Activated T-cell treated with anti-CD3 and anti-CD28 coated beads, Interleukin-2, amount 50 U/mL, for 72 hours (primary cell): ENCODE measurements around the gene ALG14. TPM values are rescaled to one million over a fixed set of nuclear protein-coding genes. Genes with fewer than 3 reads are reported as not detected.
"Not testable (repeated sequence)": the region's sequence is repeated elsewhere in the genome, so short reads cannot be mapped to it uniquely, and the experiment has no call there.

Experiments used
- ATAC-seq, 2 donors: fragments of 150-1000 bp; cut with Tn5 transposase; replicated peaks in 1 of 2; 2 replicates each; pipeline ENCODE4 v1.10.0; 2021; ENCODE audit warnings: moderate library complexity in 2 of 2, mild to moderate bottlenecking in 1 of 2
- DNase-seq, 2 donors: peaks; one replicate each; pipeline ENCODE4 v3.0.0; 2021 to 2022; ENCODE audit warnings: mixed read lengths in 1 of 2
- H3K27ac Mint-ChIP-seq: one replicate; pipeline ENCODE4 v1.8.0; 2022; ENCODE audit warnings: mild to moderate bottlenecking, moderate library complexity, mixed read lengths
- H3K27me3 Mint-ChIP-seq: one replicate; pipeline ENCODE4 v1.8.0; 2022; ENCODE audit warnings: low read depth, mixed read lengths
- H3K36me3 Mint-ChIP-seq, 2 donors: one replicate each; pipeline ENCODE4 v1.8.0; 2022; ENCODE audit warnings: mixed read lengths in 2 of 2, mild to moderate bottlenecking in 1 of 2; ENCODE audit not compliant: insufficient read depth in 2 of 2
- H3K4me1 Mint-ChIP-seq: one replicate; pipeline ENCODE4 v1.8.0; 2022; ENCODE audit warnings: low read depth, mixed read lengths
- H3K4me3 Mint-ChIP-seq, 2 donors: one replicate each; pipeline ENCODE4 v1.8.0; 2022; ENCODE audit warnings: mild to moderate bottlenecking in 2 of 2, mixed read lengths in 2 of 2, moderate library complexity in 2 of 2
- H3K9me3 Mint-ChIP-seq, 2 donors: one replicate each; pipeline ENCODE4 v1.8.0; 2022; ENCODE audit warnings: mixed read lengths in 2 of 2
- total RNA-seq, 2 donors: library from RNA; stranded (reverse); gene quantifications; one replicate each; pipeline ENCODE4 v1.2.3, GENCODE V29; 2022

Gene ALG14
- total RNA-seq, 2 donors from 2014 or later: 3.4 to 4.1 TPM

DNA sequence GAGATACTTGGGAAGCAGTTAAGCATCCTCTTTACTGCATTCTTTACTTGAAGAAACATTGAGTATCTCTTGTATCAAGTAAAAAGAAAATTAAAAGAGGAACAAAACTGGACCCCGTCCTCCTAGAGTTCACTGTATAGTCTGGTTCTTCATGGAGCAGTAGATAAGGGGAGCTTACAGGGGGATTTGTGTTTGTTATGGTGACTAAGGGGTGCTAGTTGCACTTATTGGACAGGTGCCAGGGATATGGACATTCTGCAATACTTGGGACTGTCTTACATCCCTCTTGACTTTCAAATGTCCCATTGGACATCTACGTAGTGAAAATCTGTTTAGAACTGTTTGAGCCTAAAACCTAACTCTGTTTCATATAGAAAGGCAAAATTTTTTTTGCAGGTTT is 67.2 kb downstream of the ALG14 start:
- no peaks in the 10 kb centered on the region for H3K9me3 Mint-ChIP-seq

GRCh38 chr1:95004013-95004412 is 68.7 kb downstream of the ALG14 start:
- ATAC-seq: no peak
- no peaks in the 10 kb centered on the region for H3K9me3 Mint-ChIP-seq
- no peak overlapping the region for H3K27ac Mint-ChIP-seq
- no peaks in the 10 kb centered on the region for H3K27me3 Mint-ChIP-seq
- no peaks in the 10 kb centered on the region for H3K4me1 Mint-ChIP-seq
- H3K36me3 Mint-ChIP-seq: no peaks in the 10 kb centered on the region
- H3K4me3 Mint-ChIP-seq: no peak overlapping the region
- DNase-seq: no peak

More for the DNA sequence above, 67.2 kb downstream of the ALG14 start:
- DNase-seq (no peak), ATAC-seq (no peak)
- H3K4me3 Mint-ChIP-seq: no peak overlapping the region
- no peak overlapping the region for H3K27ac Mint-ChIP-seq
- no peaks in the 10 kb centered on the region for H3K4me1 Mint-ChIP-seq
- H3K27me3 Mint-ChIP-seq: no peaks in the 10 kb centered on the region
- no peaks in the 10 kb centered on the region for H3K36me3 Mint-ChIP-seq

- Mint-ChIP-seq H3K36me3 (no peaks in the 10 kb centered on the region), H3K27ac (no peak overlapping the region), H3K4me1 (no peaks in the 10 kb centered on the region), H3K27me3 (no peaks in the 10 kb centered on the region), H3K9me3 (no peaks in the 10 kb centered on the region), H3K4me3 (no peak overlapping the region)
- DNase-seq: no peak
- no peak for ATAC-seq
Observed at GRCh38 chr1:95003433-95003738, 69.4 kb downstream of the ALG14 start.

DNA sequence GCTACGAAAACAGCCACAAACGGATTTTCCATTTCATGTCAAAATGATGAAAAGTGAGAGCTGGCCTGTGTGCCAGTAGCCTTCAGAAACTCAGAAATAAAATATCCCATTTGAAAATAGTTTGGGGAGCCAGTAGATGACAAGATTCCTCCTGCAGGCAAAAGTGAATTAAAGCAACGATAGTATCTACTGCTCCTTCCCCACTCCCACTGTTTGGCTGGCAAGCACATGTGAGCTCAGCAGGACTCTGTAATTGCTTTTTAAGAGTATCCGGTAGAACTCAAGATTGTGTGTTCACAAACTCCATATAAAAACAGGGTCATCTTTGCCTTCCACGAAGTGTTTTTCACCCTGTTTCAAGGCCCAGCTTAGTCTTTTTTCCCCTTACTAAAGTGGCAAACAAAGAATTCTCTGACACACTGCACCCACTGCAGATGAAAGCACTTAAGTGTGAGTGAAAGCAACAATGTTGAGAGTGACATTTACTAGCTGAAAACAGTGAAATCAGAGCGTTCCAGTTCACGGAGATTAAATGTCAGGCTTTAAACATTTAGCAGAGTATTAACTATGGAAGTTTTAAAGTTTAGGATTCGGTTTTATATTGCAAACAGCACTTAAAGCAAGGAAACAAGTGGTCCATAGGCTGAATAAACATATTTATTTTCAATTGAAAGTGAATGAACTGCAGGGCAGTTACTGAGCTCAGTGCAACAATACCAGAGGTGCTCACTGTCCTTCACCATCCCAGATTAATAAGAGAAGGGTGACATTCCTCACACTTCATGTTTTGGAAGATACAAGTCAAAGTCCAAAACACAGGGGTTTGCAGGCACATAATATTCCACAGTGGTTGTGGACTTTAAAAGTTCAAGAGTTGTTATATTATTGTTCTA is 70.0 kb downstream of the ALG14 start:
- no peak for ATAC-seq
- H3K4me3 Mint-ChIP-seq: no peak overlapping the region
- no peaks in the 10 kb centered on the region for H3K36me3 Mint-ChIP-seq
- no peaks in the 10 kb centered on the region for H3K27me3 Mint-ChIP-seq
- no peak overlapping the region for H3K27ac Mint-ChIP-seq
- no peak for DNase-seq
- no peaks in the 10 kb centered on the region for H3K9me3 Mint-ChIP-seq
- no peaks in the 10 kb centered on the region for H3K4me1 Mint-ChIP-seq

DNA sequence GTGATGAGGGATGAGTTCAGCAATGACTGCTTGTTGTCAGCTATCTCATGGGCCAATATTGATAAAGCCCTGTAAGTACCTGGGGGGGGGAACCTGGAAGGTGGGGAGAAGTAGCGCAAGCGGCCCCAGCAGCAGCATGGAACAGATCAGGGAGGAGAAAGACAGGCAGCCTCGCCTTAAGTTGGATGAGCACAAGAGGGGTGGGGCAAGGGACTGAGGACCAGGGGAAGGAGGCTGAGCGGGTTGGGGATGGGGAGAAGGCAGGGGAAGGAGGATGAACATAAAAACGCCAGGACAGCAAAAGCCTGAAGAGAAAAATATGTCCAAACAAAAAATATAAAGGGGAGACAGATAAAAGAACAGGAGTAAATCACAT is 70.6 kb downstream of the ALG14 start:
- ATAC-seq (no peak), DNase-seq (no peak)
- Mint-ChIP-seq H3K27ac (no peak overlapping the region), H3K4me3 (no peak overlapping the region), H3K4me1 (no peaks in the 10 kb centered on the region), H3K36me3 (no peaks in the 10 kb centered on the region), H3K27me3 (no peaks in the 10 kb centered on the region), H3K9me3 (no peaks in the 10 kb centered on the region)

DNA sequence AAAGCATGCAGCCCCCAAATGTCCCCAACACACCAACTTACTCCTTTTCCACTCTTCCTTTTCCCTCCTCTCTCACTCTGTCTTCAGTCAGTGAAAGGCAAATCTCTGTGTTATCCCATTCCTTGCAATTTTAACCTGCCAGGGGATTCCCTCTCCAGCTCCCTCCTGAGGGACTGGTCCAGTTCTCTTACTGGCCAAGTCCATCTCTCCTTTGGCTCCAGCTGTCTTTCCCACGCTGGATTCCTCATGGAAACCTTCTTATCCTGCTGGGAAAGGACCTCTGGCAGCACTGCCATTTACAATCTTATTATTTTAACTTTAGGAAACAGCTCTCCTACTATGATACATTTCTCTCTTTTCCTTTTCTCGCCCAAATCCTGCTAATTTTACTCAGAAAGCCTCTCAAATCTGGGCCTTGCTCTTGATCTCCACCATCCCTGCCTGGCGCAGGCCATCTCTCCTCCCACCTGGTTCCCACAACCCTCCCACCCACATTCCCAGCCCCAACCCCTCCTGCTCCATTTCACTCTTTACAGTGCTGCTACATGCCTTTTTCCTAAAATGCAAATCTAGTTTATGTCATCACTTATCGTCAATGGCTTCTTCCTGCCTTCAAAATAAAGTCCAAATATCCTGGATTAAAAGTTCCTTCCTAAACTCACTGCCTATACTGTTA is 73.2 kb downstream of the ALG14 start:
- Mint-ChIP-seq H3K4me3 (no peak overlapping the region), H3K27me3 (no peaks in the 10 kb centered on the region), H3K4me1 (peaks cover 7% of the 10 kb centered on the region), H3K27ac (no peak overlapping the region), H3K9me3 (no peaks in the 10 kb centered on the region), H3K36me3 (no peaks in the 10 kb centered on the region)
- DNase-seq (no peak), ATAC-seq (no peak)

DNA sequence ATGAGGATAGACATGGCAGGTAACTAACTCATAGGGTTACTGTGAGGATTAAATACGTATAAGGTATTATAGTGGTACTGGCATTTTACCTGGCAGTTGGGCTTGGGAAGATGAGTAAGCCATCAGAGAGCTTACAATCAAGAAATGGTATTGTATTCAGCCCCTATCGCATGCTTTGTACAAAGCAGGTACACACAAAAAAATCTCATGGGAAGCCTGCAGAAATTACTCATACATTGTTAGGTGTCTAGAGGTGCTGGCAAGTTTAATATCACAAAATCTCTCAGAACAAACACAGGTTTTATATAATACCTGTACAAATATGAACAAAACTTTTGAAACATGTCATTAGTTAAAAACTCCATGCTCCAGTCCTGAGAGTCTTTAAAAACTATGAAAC is 74.0 kb downstream of the ALG14 start:
- Mint-ChIP-seq H3K4me3 (no peak overlapping the region), H3K27ac (no peak overlapping the region), H3K27me3 (no peaks in the 10 kb centered on the region), H3K4me1 (peaks cover 7% of the 10 kb centered on the region), H3K36me3 (no peaks in the 10 kb centered on the region), H3K9me3 (no peaks in the 10 kb centered on the region)
- DNase-seq (no peak), ATAC-seq (no peak)

- Mint-ChIP-seq H3K4me1 (peaks cover 7% of the 10 kb centered on the region), H3K27ac (no peak overlapping the region)
Observed at GRCh38 chr1:94998114-94998513, 74.6 kb downstream of the ALG14 start.

DNA sequence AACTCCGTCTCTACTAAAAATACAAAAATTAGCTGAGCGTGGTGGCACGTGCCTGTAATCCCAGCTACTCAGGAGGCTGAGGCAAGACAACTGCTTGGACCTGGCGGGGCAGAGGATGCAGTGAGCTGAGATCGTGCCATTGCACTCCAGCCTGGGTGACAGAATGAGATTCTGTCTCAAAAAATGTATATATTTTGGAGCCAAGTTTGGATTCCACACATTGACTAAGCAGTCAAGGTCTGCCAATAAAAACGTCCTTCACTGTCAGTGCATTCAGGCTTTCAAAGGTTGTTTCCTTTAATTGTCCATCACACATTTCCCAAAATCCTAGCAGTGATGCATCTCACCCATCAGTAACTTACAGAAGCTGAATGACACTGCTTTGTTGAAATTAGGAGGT is 77.2 kb downstream of the ALG14 start:
- not testable (repeated sequence) for H3K27ac Mint-ChIP-seq, ATAC-seq, H3K27me3 Mint-ChIP-seq, DNase-seq, H3K4me3 Mint-ChIP-seq, H3K36me3 Mint-ChIP-seq, H3K4me1 Mint-ChIP-seq, H3K9me3 Mint-ChIP-seq

More at GRCh38 chr1:94998114-94998513, 74.6 kb downstream of the ALG14 start:
- Mint-ChIP-seq H3K9me3 (no peaks in the 10 kb centered on the region), H3K4me3 (no peak overlapping the region), H3K36me3 (no peaks in the 10 kb centered on the region), H3K27me3 (no peaks in the 10 kb centered on the region)
- ATAC-seq: no peak
- DNase-seq: no peak

DNA sequence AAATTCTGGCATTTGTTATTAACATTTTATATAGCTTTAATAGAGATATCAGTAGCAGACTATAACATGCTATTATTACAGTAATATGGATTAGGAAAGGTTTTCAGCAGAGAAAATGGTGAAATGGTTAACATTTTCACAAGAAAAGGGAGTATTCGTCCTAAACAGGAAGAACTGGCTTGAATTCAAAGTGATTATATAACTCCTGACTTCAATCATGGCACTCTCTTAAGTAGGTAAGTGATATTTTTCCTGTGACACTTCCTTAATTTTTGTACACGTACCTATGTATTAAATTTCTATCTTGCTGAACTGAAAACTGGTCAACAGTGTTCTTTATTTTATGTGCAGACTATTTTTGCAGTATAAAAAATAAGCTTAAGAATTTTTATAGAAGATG is 77.9 kb downstream of the ALG14 start:
- no peaks in the 10 kb centered on the region for H3K36me3 Mint-ChIP-seq
- DNase-seq: no peak
- no peak for ATAC-seq
- no peak overlapping the region for H3K4me3 Mint-ChIP-seq
- no peaks in the 10 kb centered on the region for H3K27me3 Mint-ChIP-seq
- H3K9me3 Mint-ChIP-seq: no peaks in the 10 kb centered on the region
- H3K4me1 Mint-ChIP-seq: peaks cover 7% of the 10 kb centered on the region
- no peak overlapping the region for H3K27ac Mint-ChIP-seq

GRCh38 chr1:94993931-94994645 is 78.7 kb downstream of the ALG14 start:
- H3K9me3 Mint-ChIP-seq: no peaks in the 10 kb centered on the region
- no peaks in the 10 kb centered on the region for H3K27me3 Mint-ChIP-seq
- H3K4me1 Mint-ChIP-seq: peaks cover 7% of the 10 kb centered on the region
- H3K36me3 Mint-ChIP-seq: no peaks in the 10 kb centered on the region
- no peak overlapping the region for H3K27ac Mint-ChIP-seq
- no peak overlapping the region for H3K4me3 Mint-ChIP-seq
- no peak for DNase-seq
- no peak for ATAC-seq

DNA sequence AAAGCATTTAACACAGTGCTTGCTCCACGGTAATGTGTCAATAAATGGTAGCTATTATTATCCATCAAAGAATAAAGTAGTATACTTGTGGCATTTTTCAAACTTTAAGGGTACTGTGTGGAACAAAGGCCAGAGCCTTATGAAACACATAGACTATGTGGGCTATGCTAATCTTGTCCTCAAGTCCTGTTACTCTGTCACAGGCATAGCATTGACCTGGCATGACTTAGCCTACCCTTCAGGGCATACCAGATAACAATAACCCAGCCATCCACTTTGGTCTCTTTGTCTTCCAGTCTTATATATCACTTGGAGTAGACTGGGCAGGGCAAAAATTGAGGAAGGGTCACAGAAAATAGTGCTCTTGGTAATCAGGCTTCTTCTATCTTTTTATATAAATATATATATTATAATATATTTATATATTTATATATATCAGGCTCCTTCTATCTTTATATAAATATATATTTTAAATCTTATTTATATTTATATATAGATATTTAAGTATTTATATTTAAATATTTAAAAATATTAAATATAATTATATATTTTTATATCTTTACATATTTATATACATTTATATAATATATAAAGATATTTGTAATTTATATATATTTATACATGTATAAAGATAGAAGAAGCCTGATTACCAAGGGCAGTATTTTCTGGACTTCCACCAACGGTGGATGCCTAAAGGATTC is 79.7 kb downstream of the ALG14 start:
- ATAC-seq (no peak), DNase-seq (no peak)
- Mint-ChIP-seq H3K27ac (no peak overlapping the region), H3K9me3 (no peaks in the 10 kb centered on the region), H3K4me3 (no peak overlapping the region), H3K27me3 (no peaks in the 10 kb centered on the region), H3K36me3 (no peaks in the 10 kb centered on the region), H3K4me1 (peaks cover 11% of the 10 kb centered on the region)

DNA sequence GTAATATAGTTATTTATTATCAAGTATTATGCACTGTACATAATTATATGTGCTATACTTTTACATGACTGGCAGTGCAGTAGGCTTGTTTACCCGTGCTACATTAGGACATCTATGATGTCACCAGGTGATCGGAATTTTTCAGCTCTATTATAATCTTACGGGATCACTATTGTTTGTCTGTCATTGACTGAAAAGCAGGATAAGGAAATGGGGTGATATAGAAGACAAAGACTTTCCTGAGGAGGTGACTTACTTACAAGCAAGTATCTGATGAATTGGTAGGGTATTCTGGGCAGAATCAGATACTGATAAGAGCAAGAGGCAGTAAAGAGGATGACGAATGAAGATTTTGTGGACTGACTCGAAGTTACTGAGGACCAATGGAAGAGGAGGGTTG is 80.6 kb downstream of the ALG14 start:
- H3K27me3 Mint-ChIP-seq: no peaks in the 10 kb centered on the region
- peaks cover 13% of the 10 kb centered on the region for H3K4me1 Mint-ChIP-seq
- no peak for ATAC-seq
- H3K27ac Mint-ChIP-seq: no peak overlapping the region
- no peak for DNase-seq
- no peaks in the 10 kb centered on the region for H3K36me3 Mint-ChIP-seq
- no peaks in the 10 kb centered on the region for H3K9me3 Mint-ChIP-seq
- no peak overlapping the region for H3K4me3 Mint-ChIP-seq
